Osteocyte (in vitro differentiated cells): ENCODE data around the gene LAMC1. TPM values are rescaled to one million over a fixed set of nuclear protein-coding genes. Genes with fewer than 3 reads are reported as not detected.

Source experiments
- DNase-seq: peaks from one replicate; pipeline ENCODE4 v3.0.0; 2021; ENCODE audit warnings: mixed read lengths; ENCODE audit not compliant: unreplicated experiment; ENCODE audit errors: extremely low spot score
- H3K27ac Mint-ChIP-seq: one replicate; pipeline ENCODE4 v1.8.0; 2021; ENCODE audit warnings: mild to moderate bottlenecking, mixed read lengths; ENCODE audit not compliant: unreplicated experiment
- H3K27me3 Mint-ChIP-seq: one replicate; pipeline ENCODE4 v1.8.0; 2021; ENCODE audit warnings: mixed read lengths; ENCODE audit not compliant: unreplicated experiment
- H3K36me3 Mint-ChIP-seq: one replicate; pipeline ENCODE4 v1.8.0; 2021; ENCODE audit warnings: mixed read lengths; ENCODE audit not compliant: unreplicated experiment
- H3K4me1 Mint-ChIP-seq: one replicate; pipeline ENCODE4 v1.8.0; 2021; ENCODE audit warnings: mixed read lengths; ENCODE audit not compliant: unreplicated experiment
- H3K4me3 Mint-ChIP-seq: one replicate; pipeline ENCODE4 v1.8.0; 2021; ENCODE audit warnings: mild to moderate bottlenecking, moderate library complexity, mixed read lengths; ENCODE audit not compliant: unreplicated experiment
- H3K9me3 Mint-ChIP-seq: one replicate; pipeline ENCODE4 v1.8.0; 2021; ENCODE audit warnings: mixed read lengths; ENCODE audit not compliant: unreplicated experiment
- total RNA-seq: library from RNA; stranded (reverse); gene quantifications from 2 replicates; pipeline ENCODE4 v1.2.1, GENCODE V29; 2021
- TF ChIP-seq, protein P1 (sequence below): fragments of 200-600 bp; sonication (generic); IDR thresholded peaks from 2 replicates; pipeline ENCODE4 v1.5.0; 2021; ENCODE audit warnings: antibody characterized with exemption, mild to moderate bottlenecking, moderate library complexity

LAMC1 gene
- total RNA-seq, 1 donor from 2014 or later, result 384 TPM

- H3K27me3 Mint-ChIP-seq, result no peaks in the 10 kb centered on the region
- H3K4me1 Mint-ChIP-seq, result peaks cover 20% of the 10 kb centered on the region
- TF ChIP-seq, protein P1, sequence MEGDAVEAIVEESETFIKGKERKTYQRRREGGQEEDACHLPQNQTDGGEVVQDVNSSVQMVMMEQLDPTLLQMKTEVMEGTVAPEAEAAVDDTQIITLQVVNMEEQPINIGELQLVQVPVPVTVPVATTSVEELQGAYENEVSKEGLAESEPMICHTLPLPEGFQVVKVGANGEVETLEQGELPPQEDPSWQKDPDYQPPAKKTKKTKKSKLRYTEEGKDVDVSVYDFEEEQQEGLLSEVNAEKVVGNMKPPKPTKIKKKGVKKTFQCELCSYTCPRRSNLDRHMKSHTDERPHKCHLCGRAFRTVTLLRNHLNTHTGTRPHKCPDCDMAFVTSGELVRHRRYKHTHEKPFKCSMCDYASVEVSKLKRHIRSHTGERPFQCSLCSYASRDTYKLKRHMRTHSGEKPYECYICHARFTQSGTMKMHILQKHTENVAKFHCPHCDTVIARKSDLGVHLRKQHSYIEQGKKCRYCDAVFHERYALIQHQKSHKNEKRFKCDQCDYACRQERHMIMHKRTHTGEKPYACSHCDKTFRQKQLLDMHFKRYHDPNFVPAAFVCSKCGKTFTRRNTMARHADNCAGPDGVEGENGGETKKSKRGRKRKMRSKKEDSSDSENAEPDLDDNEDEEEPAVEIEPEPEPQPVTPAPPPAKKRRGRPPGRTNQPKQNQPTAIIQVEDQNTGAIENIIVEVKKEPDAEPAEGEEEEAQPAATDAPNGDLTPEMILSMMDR, result no peak
- H3K27ac Mint-ChIP-seq, result no peak overlapping the region
- H3K36me3 Mint-ChIP-seq, result peaks cover 17% of the 10 kb centered on the region
- H3K9me3 Mint-ChIP-seq, result no peaks in the 10 kb centered on the region
- no peak for DNase-seq
- H3K4me3 Mint-ChIP-seq, result no peak overlapping the region
Observed at GRCh38 chr1:183100361-183100974, 77.2 kb downstream of the LAMC1 start.

- Mint-ChIP-seq H3K4me1 (peaks cover 26% of the 10 kb centered on the region), H3K27me3 (no peaks in the 10 kb centered on the region), H3K36me3 (peaks cover 17% of the 10 kb centered on the region), H3K9me3 (no peaks in the 10 kb centered on the region), H3K27ac (no peak overlapping the region), H3K4me3 (no peak overlapping the region)
- TF ChIP-seq, protein P1, result no peak
- no peak for DNase-seq
Observed at GRCh38 chr1:183101081-183101480, 77.9 kb downstream of the LAMC1 start.

DNA sequence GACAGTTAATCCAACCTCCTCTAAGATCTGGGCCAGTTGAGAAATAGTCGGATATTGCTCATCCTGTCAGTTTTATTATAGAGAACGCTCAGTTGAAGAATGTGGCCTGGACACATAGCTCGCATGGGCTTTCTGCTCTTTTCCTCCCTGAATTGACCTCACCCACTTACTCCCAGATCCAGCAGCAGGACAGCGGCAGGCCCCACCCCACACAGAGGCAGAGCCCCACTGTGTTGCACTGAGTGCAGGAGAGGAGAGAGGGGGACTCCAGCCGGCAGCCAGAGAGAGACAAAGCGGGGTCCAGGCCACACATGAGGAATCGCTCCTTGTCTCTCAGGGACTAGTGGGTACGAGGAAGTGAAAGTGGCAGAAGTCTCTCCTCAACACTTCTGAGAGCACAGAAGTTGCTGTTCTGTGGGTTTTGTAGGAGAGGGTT lies 78.6 kb downstream of the LAMC1 start:
- no peak for DNase-seq
- no peaks in the 10 kb centered on the region for H3K9me3 Mint-ChIP-seq
- no peaks in the 10 kb centered on the region for H3K27me3 Mint-ChIP-seq
- peaks cover 33% of the 10 kb centered on the region for H3K4me1 Mint-ChIP-seq
- TF ChIP-seq, protein P1, result no peak
- peak overlapping the region; percentile 35 for H3K27ac Mint-ChIP-seq
- peaks cover 17% of the 10 kb centered on the region for H3K36me3 Mint-ChIP-seq
- H3K4me3 Mint-ChIP-seq, result no peak overlapping the region

DNA sequence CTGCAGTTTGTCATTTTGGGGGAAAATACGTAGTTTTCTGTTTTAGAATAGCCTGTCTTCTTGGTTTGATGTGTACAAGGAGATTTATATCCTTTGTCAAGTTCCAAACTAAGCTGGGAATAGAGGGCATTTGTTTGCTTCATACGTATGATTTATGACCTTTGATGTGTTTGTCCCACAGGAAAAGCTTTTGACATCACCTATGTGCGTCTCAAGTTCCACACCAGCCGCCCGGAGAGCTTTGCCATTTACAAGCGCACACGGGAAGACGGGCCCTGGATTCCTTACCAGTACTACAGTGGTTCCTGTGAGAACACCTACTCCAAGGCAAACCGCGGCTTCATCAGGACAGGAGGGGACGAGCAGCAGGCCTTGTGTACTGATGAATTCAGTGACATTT lies 79.9 kb downstream of the LAMC1 start:
- Mint-ChIP-seq H3K27ac (no peak overlapping the region), H3K36me3 (peaks cover 18% of the 10 kb centered on the region), H3K9me3 (no peaks in the 10 kb centered on the region), H3K27me3 (no peaks in the 10 kb centered on the region), H3K4me3 (no peak overlapping the region), H3K4me1 (peaks cover 33% of the 10 kb centered on the region)
- DNase-seq, result no peak
- TF ChIP-seq, protein P1, result no peak

- H3K9me3 Mint-ChIP-seq, result no peaks in the 10 kb centered on the region
- no peak overlapping the region for H3K27ac Mint-ChIP-seq
- H3K4me3 Mint-ChIP-seq, result no peak overlapping the region
- peaks cover 33% of the 10 kb centered on the region for H3K4me1 Mint-ChIP-seq
- TF ChIP-seq, protein P1, result no peak
- H3K27me3 Mint-ChIP-seq, result no peaks in the 10 kb centered on the region
- DNase-seq, result no peak
- peaks cover 20% of the 10 kb centered on the region for H3K36me3 Mint-ChIP-seq
Observed at GRCh38 chr1:183103577-183103976, 80.4 kb downstream of the LAMC1 start.
